Astrocyte of the spinal cord (primary cell): ENCODE results near the gene CHD3.
"Not testable (repeated sequence)": the region's sequence is repeated elsewhere in the genome, so short reads cannot be mapped to it uniquely, and the experiment has no call there.

Experiments used
- DNase-seq: peaks from one replicate; pipeline ENCODE4 v3.0.0; 2011; ENCODE audit warnings: low read depth, low spot score
- H3K4me3 ChIP-seq: 2 replicates; pipeline ENCODE4 v1.5.1; 2011; ENCODE audit warnings: low read depth, mild to moderate bottlenecking, low read length, moderate library complexity
- in situ Hi-C: cut with HindIII; loops from 2 replicates; pipeline ENCODE4 v1.10.0; 2017; ENCODE audit warnings: low sequenced_read_pairs
- TF ChIP-seq, protein P1 (sequence below): IDR thresholded peaks from 2 replicates; pipeline ENCODE4 v1.5.1; 2012; ENCODE audit warnings: low read depth, mild to moderate bottlenecking, low read length, inconsistent platforms

The CHD3 gene

DNA sequence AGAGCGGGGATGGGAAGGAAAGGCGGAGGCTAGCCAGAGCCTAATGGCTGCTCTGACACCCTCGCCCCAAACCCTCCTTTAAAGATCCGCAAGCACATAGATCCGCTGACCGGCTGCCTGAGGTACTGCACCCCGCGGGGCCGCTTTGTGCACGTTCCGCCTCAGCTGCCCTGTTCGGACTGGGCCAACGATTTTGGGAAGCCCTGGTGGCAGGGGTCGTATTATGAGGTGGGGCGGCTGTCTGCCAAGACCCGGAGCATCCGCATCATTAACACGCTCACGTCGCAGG is 30.1 kb upstream of the CHD3 start:
- TF ChIP-seq, protein P1, sequence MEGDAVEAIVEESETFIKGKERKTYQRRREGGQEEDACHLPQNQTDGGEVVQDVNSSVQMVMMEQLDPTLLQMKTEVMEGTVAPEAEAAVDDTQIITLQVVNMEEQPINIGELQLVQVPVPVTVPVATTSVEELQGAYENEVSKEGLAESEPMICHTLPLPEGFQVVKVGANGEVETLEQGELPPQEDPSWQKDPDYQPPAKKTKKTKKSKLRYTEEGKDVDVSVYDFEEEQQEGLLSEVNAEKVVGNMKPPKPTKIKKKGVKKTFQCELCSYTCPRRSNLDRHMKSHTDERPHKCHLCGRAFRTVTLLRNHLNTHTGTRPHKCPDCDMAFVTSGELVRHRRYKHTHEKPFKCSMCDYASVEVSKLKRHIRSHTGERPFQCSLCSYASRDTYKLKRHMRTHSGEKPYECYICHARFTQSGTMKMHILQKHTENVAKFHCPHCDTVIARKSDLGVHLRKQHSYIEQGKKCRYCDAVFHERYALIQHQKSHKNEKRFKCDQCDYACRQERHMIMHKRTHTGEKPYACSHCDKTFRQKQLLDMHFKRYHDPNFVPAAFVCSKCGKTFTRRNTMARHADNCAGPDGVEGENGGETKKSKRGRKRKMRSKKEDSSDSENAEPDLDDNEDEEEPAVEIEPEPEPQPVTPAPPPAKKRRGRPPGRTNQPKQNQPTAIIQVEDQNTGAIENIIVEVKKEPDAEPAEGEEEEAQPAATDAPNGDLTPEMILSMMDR = peak; percentile 44
- in situ Hi-C loops = no loop called here
- DNase-seq = no peak
- peak overlapping the region; percentile 70 for H3K4me3 ChIP-seq

DNA sequence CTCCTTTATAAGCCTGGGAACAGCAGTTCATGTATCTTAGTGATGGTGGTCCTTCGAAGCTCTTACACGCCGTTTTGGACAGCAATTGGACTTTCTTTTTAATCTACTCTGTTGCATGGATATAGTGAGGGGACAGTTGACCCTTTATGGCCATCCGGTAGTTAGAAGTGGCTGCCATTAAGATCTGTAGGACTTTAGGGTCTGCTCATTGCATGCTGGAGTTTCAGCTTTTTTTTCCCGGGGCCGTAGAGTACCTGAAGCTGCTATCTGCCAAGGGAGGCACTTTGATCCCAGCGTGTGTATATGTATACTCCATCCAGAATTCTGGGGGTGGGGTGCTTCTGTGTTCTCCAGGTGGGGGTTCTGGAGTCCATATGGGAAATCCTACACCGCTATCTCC is 29.6 kb upstream of the CHD3 start:
- DNase-seq = no peak
- TF ChIP-seq, protein P1 = no peak
- in situ Hi-C loops = no loop called here
- peak overlapping the region; percentile 70 for H3K4me3 ChIP-seq

DNA sequence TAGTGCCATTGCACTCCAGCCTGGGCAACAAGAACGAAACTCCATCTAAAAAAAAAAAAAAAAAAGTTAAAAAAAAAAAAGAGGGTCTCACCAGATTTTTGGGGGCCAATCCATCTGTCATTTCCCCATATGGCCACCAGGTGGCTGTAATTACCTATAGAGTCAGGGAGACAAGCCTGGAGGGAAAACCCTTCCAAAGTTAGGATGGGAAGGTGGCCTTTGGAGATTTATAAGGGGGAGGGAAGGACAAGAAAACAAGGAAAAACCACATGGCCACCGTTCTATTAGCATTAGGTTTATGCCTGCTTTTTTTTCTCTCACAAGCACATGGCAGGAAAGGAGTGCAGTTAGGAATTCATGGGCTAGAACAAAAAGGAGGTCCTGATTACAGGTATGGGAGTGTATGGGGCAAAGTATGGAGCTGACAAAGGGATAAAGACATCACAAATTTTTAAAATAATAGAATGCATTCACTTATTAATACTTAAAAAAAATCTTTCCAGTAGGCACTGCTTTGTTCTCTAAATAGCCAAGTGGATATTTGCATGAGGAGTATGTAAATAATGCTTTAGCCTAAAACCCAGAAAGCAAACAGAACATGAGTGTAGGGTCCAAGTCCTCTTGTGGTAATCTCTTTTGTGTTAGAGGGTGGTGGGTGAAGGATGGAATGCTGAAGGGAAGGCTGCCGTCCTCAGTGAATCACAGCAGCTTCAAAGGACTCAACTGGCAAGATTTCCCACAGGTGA is 25.7 kb upstream of the CHD3 start:
- peak; percentile 52 for DNase-seq
- TF ChIP-seq, protein P1 = peak; percentile 64

DNA sequence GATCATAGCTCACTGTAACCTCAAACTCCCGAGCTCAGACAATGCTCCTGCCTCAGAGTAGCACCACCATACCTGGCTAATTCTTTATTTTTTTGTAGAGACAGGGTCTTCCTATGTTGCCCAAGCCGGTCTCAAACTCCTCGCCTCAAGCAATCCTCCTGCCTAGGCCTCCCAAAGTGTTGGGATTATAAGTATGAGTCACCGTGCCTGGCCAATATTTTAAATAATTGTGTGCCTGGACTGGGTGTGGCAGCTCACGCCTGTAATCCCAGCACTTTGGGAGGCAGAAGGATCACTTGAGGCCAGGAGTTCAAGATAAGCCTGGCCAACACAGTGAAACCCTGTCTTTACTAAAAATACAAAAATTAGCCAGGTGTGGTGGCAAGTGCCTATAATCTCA is 24.2 kb upstream of the CHD3 start:
- DNase-seq, H3K4me3 ChIP-seq, in situ Hi-C loops: not testable (repeated sequence)

More for the DNA sequence above, 25.7 kb upstream of the CHD3 start:
- in situ Hi-C loops = no loop called here
- no peak overlapping the region for H3K4me3 ChIP-seq

DNA sequence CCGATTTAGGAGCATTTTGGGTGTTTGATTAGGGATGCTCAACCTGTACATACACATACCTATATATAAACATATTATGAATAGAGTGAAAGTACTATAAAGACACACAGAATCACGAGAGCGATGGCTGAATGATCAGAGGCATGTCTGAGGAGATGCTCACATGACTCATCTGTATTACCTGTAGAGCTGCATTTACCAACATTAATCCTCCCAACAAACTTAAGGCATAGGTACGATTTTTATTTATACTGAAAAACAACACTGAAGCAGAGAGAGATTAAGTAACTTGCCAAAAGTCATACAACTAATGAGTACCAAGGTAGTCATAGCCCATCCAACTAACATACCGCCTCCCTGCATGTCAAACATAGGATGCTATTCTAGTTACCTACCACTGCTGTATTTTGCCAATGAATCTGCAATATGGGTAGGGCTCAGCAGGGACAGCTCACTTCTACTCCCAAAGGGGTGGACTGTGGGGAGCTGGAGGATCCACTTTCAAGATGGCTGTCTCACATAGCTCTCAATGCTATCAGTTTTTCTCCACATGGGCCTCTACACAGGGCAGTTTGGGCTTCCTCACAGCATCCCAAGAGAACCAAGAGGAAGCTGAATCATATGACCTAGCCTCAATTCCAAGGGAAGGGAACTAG is 23.5 kb upstream of the CHD3 start:
- no peak overlapping the region for H3K4me3 ChIP-seq
- TF ChIP-seq, protein P1 = no peak
- in situ Hi-C loops = no loop called here
- no peak for DNase-seq

DNA sequence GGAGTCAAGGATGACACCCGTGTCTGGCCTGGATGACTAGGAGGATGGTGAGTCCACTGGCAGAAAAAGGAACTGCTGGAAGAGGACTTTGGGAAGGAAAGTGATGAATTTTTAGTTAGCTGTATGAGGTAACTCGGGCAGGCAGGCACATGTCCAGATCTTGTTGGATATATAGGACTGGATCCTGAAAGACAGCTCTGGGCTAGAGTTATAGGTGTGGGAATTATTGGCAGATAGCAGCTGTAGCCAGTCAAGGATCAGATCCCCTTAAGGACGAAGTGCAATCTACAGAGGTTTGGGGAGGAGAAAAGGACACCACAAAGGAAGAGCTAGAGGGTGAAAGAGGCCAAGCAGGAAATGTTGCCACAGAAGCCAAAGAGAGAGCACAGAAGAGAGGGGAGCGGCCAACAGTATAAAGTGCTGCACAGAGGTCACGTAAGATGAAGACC is 20.7 kb upstream of the CHD3 start:
- no peak for DNase-seq
- no peak overlapping the region for H3K4me3 ChIP-seq
- TF ChIP-seq, protein P1 = no peak
- in situ Hi-C loops = no loop called here

DNA sequence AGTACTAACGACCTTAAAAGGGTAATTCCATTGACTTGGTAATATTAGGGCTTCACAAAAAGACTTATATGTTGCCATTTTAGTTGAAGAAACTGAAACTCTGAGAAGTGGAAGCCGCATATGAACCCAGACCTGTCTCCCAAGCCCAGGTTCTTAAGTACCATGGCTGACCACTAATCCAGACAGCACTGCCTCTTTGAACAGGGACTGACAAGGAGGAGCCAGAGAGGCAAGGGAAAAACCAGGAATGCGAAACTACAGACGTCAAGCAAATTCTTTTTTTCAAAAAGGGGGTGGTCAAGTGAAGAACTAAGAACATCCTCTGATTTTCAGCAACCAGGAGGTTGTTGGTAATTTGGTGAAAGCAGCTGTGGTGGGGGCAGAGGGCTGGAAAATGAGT is 15.5 kb upstream of the CHD3 start:
- DNase-seq = no peak
- H3K4me3 ChIP-seq = no peak overlapping the region
- in situ Hi-C loops = no loop called here
- TF ChIP-seq, protein P1 = no peak
